ENCODE results near the gene BATF.

Gene BATF

DNA sequence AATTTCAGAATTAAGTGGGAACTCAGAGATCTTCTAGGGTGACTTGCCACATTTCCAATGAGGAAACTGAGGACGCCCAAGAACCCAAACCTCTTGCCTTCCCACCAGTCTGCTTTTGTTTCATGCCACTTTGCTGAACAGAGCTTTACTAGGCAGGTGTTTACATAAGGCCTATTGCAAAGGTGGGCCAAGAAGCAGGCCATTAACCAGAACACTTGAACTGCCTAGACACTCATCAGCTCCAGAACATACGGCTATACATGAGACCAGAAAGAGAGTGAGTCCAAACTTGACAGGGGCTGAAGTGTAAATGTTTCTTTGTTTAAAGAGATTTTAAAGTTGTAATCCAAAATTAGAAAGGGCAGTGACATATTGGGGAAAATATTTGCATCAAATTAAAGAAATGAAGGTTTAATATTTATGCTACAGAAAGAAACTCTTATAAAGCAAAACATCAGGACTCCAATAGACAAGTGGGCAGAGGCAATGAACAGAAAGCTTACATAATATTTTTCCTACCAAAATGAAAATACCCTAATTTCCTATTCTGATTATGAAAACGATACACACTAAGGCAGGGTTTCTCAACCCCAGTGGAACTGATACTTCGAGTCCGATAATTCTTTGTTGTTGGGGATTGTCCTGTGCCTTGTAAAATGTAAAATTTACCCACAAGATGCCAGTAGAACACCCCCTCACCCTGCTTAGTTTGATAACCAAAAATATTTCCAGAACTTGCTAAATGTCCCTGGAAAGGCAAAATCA is 11.7 kb downstream of the BATF start:
- Histone ChIP-seq H4K20me1 (ENCODE audit: insufficient read depth, low read length, poor library complexity, severe bottlenecking) (no peaks in the 10 kb centered on the region), H3K4me3 (ENCODE audit: low read length, poor library complexity, severe bottlenecking) (no peak overlapping the region), H3K9ac (ENCODE audit: low read depth, low read length, poor library complexity, severe bottlenecking) (no peak overlapping the region), H3K36me3 (ENCODE audit: insufficient read depth, low read length) (no peaks in the 10 kb centered on the region), H3F3A (ENCODE audit: low read depth) (no peaks in the 10 kb centered on the region; the same call in 1 of the 2 replicates), H3K4me2 (ENCODE audit: low read depth, low read length, poor library complexity, severe bottlenecking) (no peak overlapping the region), H3K9me2 (replicated peaks; ENCODE audit: low read depth, low read length) (no peaks in the 10 kb centered on the region), H2AFZ (ENCODE audit: low read length) (no peak overlapping the region), H3K27me3 (ENCODE audit: insufficient read depth, low read length, poor library complexity, severe bottlenecking) (no peaks in the 10 kb centered on the region), H3K4me1 (ENCODE audit: insufficient read depth, low read length, poor library complexity, severe bottlenecking) (peaks cover 3% of the 10 kb centered on the region), H3K79me2 (ENCODE audit: insufficient read depth, low read length) (peaks cover 12% of the 10 kb centered on the region), H3K9me3 (ENCODE audit: insufficient read depth, low read depth, low read length) (no peaks in the 10 kb centered on the region)
- TF ChIP-seq EZH2phosphoT487 (IDR thresholded peaks at IDR 0.05; ENCODE audit: borderline replicate concordance), result no peak
- TF ChIP-seq, protein P1, sequence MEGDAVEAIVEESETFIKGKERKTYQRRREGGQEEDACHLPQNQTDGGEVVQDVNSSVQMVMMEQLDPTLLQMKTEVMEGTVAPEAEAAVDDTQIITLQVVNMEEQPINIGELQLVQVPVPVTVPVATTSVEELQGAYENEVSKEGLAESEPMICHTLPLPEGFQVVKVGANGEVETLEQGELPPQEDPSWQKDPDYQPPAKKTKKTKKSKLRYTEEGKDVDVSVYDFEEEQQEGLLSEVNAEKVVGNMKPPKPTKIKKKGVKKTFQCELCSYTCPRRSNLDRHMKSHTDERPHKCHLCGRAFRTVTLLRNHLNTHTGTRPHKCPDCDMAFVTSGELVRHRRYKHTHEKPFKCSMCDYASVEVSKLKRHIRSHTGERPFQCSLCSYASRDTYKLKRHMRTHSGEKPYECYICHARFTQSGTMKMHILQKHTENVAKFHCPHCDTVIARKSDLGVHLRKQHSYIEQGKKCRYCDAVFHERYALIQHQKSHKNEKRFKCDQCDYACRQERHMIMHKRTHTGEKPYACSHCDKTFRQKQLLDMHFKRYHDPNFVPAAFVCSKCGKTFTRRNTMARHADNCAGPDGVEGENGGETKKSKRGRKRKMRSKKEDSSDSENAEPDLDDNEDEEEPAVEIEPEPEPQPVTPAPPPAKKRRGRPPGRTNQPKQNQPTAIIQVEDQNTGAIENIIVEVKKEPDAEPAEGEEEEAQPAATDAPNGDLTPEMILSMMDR (conservative IDR thresholded peaks at IDR 0.05; ENCODE audit: low read length), result no peak

DNA sequence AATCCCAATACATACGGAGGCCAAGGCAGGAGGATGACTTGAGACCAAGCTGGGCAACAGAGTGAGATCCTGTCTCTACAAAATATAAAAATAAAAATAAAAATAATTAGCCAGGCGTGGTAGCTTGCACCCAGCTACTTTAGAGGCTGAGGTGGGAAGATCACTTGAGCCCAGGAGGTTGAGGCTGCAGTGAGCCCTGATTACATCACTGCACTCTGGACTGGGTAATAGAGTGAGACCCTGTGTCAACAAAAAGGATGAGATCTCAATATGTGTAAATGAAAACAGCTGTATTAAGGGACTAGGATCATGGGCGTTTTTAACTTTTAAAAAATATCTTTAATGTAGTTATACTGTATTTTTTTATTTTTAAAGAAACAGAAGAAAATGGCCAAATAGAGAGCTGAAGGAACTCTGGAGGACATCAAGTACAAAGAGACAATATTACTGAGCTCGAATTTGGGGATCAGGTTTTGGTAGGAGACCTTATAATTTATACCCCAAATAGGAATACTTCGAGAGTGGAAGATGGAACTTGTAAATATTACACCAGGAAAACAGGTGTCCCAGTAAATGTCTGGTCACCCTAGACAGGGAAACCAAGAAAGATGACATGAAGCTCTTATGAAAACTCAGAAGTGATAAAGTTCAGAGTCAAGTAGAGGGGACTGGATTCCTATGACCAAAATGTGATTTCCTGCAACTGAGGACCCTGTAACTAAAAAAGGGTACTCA is 13.1 kb downstream of the BATF start:
- no peaks in the 10 kb centered on the region for H3K9me3 ChIP-seq (ENCODE audit: insufficient read depth, low read depth, low read length)
- H4K20me1 ChIP-seq (ENCODE audit: insufficient read depth, low read length, poor library complexity, severe bottlenecking), result no peaks in the 10 kb centered on the region
- H3F3A ChIP-seq (ENCODE audit: low read depth), result no peaks in the 10 kb centered on the region; the same call in 1 of the 2 replicates
- no peaks in the 10 kb centered on the region for H3K27me3 ChIP-seq (ENCODE audit: insufficient read depth, low read length, poor library complexity, severe bottlenecking)
- no peak overlapping the region for H3K4me2 ChIP-seq (ENCODE audit: low read depth, low read length, poor library complexity, severe bottlenecking)
- H3K9ac ChIP-seq (ENCODE audit: low read depth, low read length, poor library complexity, severe bottlenecking), result no peak overlapping the region
- H3K79me2 ChIP-seq (ENCODE audit: insufficient read depth, low read length), result peaks cover 12% of the 10 kb centered on the region
- H3K4me1 ChIP-seq (ENCODE audit: insufficient read depth, low read length, poor library complexity, severe bottlenecking), result peaks cover under 1% of the 10 kb centered on the region
- H3K9me2 ChIP-seq (replicated peaks; ENCODE audit: low read depth, low read length), result no peaks in the 10 kb centered on the region
- H2AFZ ChIP-seq (ENCODE audit: low read length), result no peak overlapping the region
- TF ChIP-seq, protein P1 (conservative IDR thresholded peaks at IDR 0.05; ENCODE audit: low read length), result no peak
- no peak for TF ChIP-seq EZH2phosphoT487 (IDR thresholded peaks at IDR 0.05; ENCODE audit: borderline replicate concordance)
- no peak overlapping the region for H3K4me3 ChIP-seq (ENCODE audit: low read length, poor library complexity, severe bottlenecking)
- no peaks in the 10 kb centered on the region for H3K36me3 ChIP-seq (ENCODE audit: insufficient read depth, low read length)

DNA sequence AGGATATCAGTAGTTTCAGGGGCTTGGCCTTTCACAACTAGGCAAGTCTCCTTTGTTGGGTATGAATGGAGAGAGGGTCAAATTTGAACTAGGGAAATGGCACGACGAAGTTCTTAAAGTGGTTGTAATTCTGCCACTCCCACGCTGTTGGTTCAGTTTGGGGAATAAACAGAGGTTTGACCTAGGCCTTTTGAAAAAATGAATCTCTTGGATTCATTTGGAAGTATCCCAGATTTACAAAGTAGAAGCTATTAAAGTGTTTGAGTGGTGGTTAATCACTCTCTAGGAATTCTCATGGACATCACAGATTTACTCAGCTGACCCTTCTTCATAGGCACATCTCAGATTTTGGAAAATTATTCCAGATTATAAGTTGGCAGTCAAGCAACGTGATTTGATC is 14.8 kb downstream of the BATF start:
- Histone ChIP-seq H3K4me1 (ENCODE audit: insufficient read depth, low read length, poor library complexity, severe bottlenecking) (peaks cover 3% of the 10 kb centered on the region), H3K36me3 (ENCODE audit: insufficient read depth, low read length) (no peaks in the 10 kb centered on the region), H2AFZ (ENCODE audit: low read length) (no peak overlapping the region), H3K27me3 (ENCODE audit: insufficient read depth, low read length, poor library complexity, severe bottlenecking) (no peaks in the 10 kb centered on the region), H3K9me2 (replicated peaks; ENCODE audit: low read depth, low read length) (no peaks in the 10 kb centered on the region), H3K9me3 (ENCODE audit: insufficient read depth, low read depth, low read length) (no peaks in the 10 kb centered on the region), H3K9ac (ENCODE audit: low read depth, low read length, poor library complexity, severe bottlenecking) (no peak overlapping the region), H3K4me2 (ENCODE audit: low read depth, low read length, poor library complexity, severe bottlenecking) (no peak overlapping the region), H4K20me1 (ENCODE audit: insufficient read depth, low read length, poor library complexity, severe bottlenecking) (no peaks in the 10 kb centered on the region), H3F3A (ENCODE audit: low read depth) (peaks cover 2% of the 10 kb centered on the region; the same call in 1 of the 2 replicates), H3K4me3 (ENCODE audit: low read length, poor library complexity, severe bottlenecking) (no peak overlapping the region), H3K79me2 (ENCODE audit: insufficient read depth, low read length) (peaks cover 4% of the 10 kb centered on the region)
- TF ChIP-seq, protein P1 (conservative IDR thresholded peaks at IDR 0.05; ENCODE audit: low read length), result no peak
- no peak for TF ChIP-seq EZH2phosphoT487 (IDR thresholded peaks at IDR 0.05; ENCODE audit: borderline replicate concordance)
